MCF 10A (cell line): ENCODE measurements around the gene IRF4. TPM values are rescaled to one million over a fixed set of nuclear protein-coding genes. Genes with fewer than 3 reads are reported as not detected.

ENCODE experiments used
- BruUV-seq: library from RNA; stranded (reverse); fragments of 400-500 nt; replicated peaks from 2 replicates; lab custom pipeline; 2021; lab: Mats Ljungman, UMichigan
- CTCF ChIA-PET: fragments of 300-600 bp; sonication (Branson Sonifier 250); formaldehyde crosslinking; extraction: SDS; loops from one replicate; lab custom pipeline; 2021; ENCODE audit warnings: antibody characterized with exemption, inconsistent platforms; lab: Yijun Ruan, JAX
- POLR2A ChIA-PET: fragments of 300-600, 350-650 bp; sonication (Branson Sonifier 250); formaldehyde crosslinking; extraction: SDS; loops from one replicate; lab custom pipeline; 2020; ENCODE audit warnings: antibody characterized with exemption, inconsistent platforms; lab: Yijun Ruan, JAX
- DNase-seq: peaks from one replicate; pipeline ENCODE4 v3.0.0-alpha.2; 2018; ENCODE audit not compliant: unreplicated experiment
- H3K27ac Mint-ChIP-seq: one replicate; pipeline ENCODE4 v1.8.0; 2022; ENCODE audit warnings: mild to moderate bottlenecking, low read depth, mixed read lengths; ENCODE audit not compliant: unreplicated experiment
- H3K27me3 Mint-ChIP-seq: one replicate; pipeline ENCODE4 v1.8.0; 2022; ENCODE audit warnings: mixed read lengths; ENCODE audit not compliant: insufficient read depth, unreplicated experiment
- H3K36me3 Mint-ChIP-seq: one replicate; pipeline ENCODE4 v1.8.0; 2022; ENCODE audit warnings: mild to moderate bottlenecking, moderate library complexity, mixed read lengths; ENCODE audit not compliant: insufficient read depth, unreplicated experiment
- H3K4me1 Mint-ChIP-seq: one replicate; pipeline ENCODE4 v1.8.0; 2022; ENCODE audit warnings: mixed read lengths; ENCODE audit not compliant: insufficient read depth, unreplicated experiment
- H3K4me3 Mint-ChIP-seq: one replicate; pipeline ENCODE4 v1.8.0; 2022; ENCODE audit warnings: mild to moderate bottlenecking, moderate library complexity, mixed read lengths; ENCODE audit not compliant: unreplicated experiment
- H3K9me3 Mint-ChIP-seq: one replicate; pipeline ENCODE4 v1.8.0; 2022; ENCODE audit warnings: mixed read lengths; ENCODE audit not compliant: unreplicated experiment
- CTCF ChIP-seq: fragments of 200-600 bp; IDR thresholded peaks from one replicate; pipeline ENCODE4 v1.8.0; 2022; ENCODE audit warnings: antibody characterized with exemption, mild to moderate bottlenecking; ENCODE audit not compliant: unreplicated experiment
- intact Hi-C: fragments of 100-400 bp; cut with micrococcal nuclease; formaldehyde crosslinking; loops from 2 replicates; pipeline ENCODE4 v1.14.1; 2022
- total RNA-seq: library from RNA; stranded (reverse); gene quantifications from 2 replicates; pipeline ENCODE4 v1.2.3, GENCODE V29; 2022

The IRF4 gene
- total RNA-seq, 1 experiment from 2014 or later: not detected

- no peak for DNase-seq
- Mint-ChIP-seq H3K27ac (no peak overlapping the region), H3K9me3 (peaks cover 13% of the 10 kb centered on the region), H3K4me1 (no peaks in the 10 kb centered on the region), H3K36me3 (no peaks in the 10 kb centered on the region), H3K27me3 (peaks cover 5% of the 10 kb centered on the region), H3K4me3 (no peak overlapping the region)
- ChIA-PET CTCF (no interaction called here), POLR2A (no interaction called here)
- intact Hi-C loops: no loop called here
- TF ChIP-seq CTCF: no peak
- no TSS peak for BruUV-seq
These were observed 57.5 kb downstream of the IRF4 start for GRCh38 chr6:449057-449430.

GRCh38 chr6:449486-450419 is 58.2 kb downstream of the IRF4 start:
- Mint-ChIP-seq H3K27ac (no peak overlapping the region), H3K4me3 (no peak overlapping the region), H3K36me3 (no peaks in the 10 kb centered on the region), H3K4me1 (no peaks in the 10 kb centered on the region), H3K9me3 (peaks cover 13% of the 10 kb centered on the region), H3K27me3 (peaks cover 12% of the 10 kb centered on the region)
- POLR2A ChIA-PET: no interaction called here
- TF ChIP-seq CTCF: no peak
- intact Hi-C loops: no loop called here
- no TSS peak for BruUV-seq
- no peak for DNase-seq
- CTCF ChIA-PET: no interaction called here

- Mint-ChIP-seq H3K9me3 (peaks cover 13% of the 10 kb centered on the region), H3K4me1 (no peaks in the 10 kb centered on the region), H3K27ac (no peak overlapping the region), H3K27me3 (peaks cover 17% of the 10 kb centered on the region), H3K36me3 (no peaks in the 10 kb centered on the region), H3K4me3 (no peak overlapping the region)
- no TSS peak for BruUV-seq
- ChIA-PET POLR2A (no interaction called here), CTCF (no interaction called here)
- intact Hi-C loops: no loop called here
- no peak for DNase-seq
- TF ChIP-seq CTCF: no peak
These were observed 59.8 kb downstream of the IRF4 start for GRCh38 chr6:451336-451735.

- intact Hi-C loops: no loop called here
- Mint-ChIP-seq H3K27ac (no peak overlapping the region), H3K36me3 (no peaks in the 10 kb centered on the region), H3K27me3 (peaks cover 17% of the 10 kb centered on the region), H3K9me3 (peaks cover 13% of the 10 kb centered on the region), H3K4me1 (no peaks in the 10 kb centered on the region), H3K4me3 (no peak overlapping the region)
- DNase-seq: no peak
- no peak for TF ChIP-seq CTCF
- ChIA-PET POLR2A (no interaction called here), CTCF (interaction anchor here (0.6 kb wide), 2 partner anchors 40 to 70 kb away, joined by 3 read pairs; no protein-coding TSS in a partner anchor)
- no TSS peak for BruUV-seq
These were observed 60.3 kb downstream of the IRF4 start for GRCh38 chr6:451847-452246.
